NCI-H2081 (cell line): Measurements from ENCODE around the gene TCTN2.
A peak's percentile ranks its signal among the peaks of the same experiment; 100 is the strongest.

Experiments
- DNase-seq, 2 experiments: peaks; one replicate each; lab custom pipeline; 2025; lab: John Stamatoyannopoulos, UW

TCTN2 gene

DNA sequence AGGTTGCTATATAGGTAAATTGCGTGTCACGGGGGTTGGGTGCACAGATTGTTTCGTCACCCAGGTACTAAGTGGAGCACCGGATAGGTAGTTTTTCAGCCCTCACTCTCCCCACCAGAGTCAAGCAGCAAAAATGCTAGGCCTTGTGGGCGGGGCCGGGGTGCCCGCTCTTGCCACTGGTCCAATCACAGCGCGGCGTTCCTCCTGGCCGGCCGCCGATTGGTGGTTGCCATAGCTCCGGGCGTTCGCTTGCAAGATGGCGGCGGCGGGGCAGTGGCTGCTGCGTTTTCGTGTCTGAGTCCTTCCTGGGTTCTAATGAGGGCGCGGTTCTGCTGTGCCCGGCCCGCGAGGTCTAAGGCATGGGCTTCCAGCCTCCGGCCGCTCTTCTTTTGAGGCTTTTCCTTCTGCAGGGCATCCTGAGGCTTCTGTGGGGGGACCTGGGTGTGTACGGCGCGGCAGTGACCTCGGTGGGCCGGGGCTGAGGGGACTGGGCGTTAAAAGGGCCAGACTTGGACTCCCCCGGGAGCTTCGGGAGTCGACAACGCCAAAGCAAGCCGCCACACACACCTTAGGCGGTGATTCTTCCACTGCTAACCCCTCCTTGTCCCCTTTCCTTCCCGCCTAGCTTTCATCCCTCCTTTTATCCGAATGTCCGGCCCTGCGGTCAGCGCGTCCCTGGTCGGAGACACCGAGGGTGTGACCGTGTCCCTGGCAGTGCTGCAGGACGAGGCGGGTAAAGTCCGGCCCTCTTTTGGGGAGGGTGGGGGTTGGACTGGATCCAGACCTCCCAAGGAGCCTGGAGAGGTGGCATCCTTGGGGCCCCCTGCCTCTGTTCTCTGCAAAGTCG lies at the start of gene TCTN2:
TSS of gene TCTN2 (plus strand) at position 232 of the 847 bp plus-strand sequence. CDS start at position 360, 128 bp downstream.
- DNase-seq, result peak; percentile 88 to 93

DNA sequence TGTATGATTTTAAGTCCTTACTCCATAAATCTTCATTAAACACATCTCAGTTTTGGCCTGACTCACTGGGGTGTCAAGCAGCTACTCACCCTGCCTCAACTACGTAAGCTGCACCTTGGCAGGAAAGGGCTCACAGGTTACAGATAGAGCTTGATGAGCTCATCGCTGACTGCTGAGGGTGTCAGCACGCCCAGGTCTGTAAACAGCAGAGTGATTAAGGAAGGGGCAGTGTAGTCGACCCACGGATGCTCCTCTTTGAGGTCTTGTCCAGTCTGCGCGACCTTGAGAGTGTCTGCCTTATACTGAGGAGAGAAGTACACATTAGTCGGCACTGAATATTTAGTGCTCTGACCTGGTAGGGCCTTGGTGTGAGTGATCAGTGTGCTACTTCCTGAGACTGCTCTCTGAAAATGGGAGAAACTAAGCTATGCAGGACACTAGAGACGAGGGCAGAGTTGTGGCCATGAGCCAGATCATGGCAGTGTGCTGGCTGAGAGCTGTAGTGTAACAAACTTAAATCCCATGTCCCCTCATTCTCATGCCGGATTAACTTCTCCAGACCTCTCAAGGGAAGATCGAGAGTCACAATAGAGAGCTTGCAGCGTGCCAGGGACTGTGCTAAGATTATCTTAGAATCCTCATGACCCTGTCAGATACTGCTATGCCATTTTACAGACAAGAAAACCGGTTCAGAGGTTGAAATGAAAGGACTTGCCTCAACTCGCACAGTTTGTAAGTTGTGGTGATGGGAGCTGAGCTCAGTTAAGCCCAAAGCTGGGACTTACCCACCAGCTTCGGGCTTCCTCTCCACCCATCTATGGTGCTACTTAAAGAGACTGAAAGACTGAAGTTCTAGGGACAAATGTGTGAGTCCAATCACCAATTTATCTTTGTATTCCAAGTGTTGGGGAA lies 49.0 kb upstream of the TCTN2 start:
- no peak for DNase-seq

DNA sequence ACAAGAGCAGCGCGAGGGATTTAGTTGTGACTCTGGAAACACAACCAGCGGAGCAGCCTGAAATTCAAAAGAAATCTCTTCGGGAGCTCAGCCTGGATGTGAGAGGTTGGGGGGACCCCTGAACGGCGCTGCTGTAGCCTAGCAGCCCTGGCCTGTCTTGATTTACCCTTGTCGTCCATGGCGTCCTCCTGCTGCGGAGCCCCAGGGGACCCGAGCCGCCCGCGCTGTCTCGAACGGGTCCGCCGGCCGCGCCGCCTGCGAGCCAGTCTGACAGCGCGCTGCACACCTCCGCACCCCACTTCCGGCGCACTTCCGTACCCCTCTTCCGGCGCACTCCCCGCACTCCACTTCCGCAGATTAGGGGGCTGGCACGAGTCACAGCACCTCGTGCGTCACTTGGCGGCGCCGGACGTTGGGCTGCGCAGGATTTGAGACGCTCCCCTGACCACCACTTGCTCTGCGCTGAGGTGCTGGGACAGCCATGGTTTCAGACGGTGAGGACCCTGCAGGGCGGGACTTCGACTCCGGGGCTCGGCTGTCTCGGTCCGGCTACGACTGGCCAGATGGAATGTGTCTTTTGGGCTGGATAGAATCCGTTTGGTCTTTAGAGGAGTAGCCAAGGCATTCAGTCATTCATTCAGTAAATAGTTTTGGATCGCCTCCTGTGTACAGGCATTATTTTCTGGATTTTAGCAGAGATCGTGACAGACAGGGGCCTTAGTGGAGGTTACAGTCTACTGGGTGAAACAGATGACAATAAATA lies 37.4 kb upstream of the TCTN2 start, which contains the start of the genes EIF2B1 and GTF2H3:
TSS of gene EIF2B1 (minus strand) at position 308 of the 763 bp plus-strand sequence. CDS start at position 179, 129 bp downstream.
TSS of gene GTF2H3 (plus strand) at position 451 of the 763 bp plus-strand sequence. CDS start at position 482, 31 bp downstream.
- peak; percentile 96 to 97 for DNase-seq

DNA sequence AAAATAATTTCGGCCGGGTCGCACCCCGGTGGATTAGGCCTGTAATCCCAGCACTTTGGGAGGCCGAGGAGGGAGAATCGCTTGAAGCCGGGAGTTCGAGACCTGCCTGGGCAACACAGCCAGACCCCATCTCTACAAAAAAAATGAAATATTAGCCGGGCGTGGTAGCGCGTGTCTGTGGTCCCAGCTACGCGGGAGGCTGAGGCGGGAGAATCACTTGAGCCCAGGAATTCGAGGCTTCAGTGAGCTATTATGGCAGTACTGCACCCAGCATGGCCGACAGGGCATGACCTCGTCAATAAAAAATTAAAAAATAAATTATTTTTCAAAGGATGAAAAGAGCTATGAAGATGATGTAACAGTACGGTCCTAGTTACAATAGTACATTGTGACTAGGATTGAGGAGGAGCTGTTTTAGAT lies 36.8 kb upstream of the TCTN2 start:
- no peak for DNase-seq

DNA sequence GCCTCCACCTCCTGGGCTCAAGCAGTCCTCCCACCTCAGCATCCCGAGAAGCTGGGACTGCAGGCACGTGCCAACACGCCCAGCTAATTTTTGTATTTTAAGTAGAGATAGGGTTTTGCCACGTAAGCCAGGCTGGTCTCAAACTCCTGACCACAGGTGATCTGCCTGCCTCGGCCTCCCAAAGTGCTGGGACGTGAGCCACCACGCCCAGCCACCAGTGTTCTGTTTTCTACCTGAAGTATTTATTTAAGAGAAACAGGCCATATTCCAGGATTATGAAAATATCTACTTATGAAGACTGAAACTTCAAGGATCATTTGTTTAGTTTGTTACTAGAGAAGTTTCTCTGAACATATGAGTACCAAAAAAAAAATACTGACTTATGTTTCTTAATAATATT lies 27.0 kb upstream of the TCTN2 start:
- no peak for DNase-seq

DNA sequence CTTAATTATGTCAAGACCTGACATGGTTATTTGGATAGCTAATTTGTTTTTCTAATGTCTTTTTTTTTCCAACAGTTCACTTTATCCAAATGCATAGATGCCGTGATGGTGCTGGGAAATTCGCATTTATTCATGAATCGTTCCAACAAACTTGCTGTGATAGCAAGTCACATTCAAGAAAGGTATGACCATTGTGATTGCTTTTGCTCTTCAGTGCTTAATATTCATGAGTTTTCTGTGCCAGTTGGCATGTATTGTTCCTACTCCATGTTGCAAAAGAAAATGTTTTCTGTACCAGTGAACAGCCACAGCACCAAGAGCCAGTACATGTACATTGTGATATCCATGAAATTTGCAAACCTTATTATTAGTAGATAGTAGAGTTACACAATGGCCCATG lies 25.5 kb upstream of the TCTN2 start:
- DNase-seq, result no peak

DNA sequence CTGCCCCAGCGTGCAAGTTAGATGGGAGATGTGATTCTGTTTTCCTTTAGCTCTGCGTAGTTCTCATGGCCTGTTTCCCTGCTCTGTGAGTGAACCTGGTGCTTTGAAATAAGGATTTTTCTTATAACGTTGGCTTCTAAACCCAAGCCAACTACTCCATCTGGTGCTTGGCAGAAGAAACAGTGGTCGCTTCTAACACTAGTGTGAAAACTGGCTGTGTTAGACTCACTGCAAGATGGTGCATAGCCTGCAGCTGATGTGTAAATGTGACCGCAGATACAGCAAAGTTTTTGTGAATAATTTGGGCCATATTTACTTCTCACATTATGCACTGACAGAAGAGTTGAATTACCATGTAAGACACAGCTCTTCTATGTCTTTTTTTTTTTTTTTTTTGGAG lies 25.0 kb upstream of the TCTN2 start:
- no peak for DNase-seq

DNA sequence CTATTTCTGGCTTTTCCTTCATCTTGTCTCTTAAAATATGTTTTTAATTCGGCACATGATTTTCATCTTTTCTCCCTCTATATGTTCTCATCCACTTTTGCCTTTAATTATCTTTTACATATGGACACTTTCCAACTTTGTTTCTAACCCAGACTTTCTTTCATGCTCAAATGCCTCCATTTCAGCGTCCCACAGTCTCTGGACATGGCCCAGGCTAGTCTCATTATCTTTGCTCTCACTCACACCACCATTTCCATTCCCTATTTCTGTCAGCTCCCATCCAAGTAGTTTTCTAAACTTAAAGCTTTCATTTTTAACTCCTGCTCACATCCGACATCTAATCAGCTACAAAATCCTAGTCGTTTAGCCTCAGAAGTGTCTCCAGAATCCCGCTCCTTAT lies 22.5 kb upstream of the TCTN2 start:
- no peak for DNase-seq

DNA sequence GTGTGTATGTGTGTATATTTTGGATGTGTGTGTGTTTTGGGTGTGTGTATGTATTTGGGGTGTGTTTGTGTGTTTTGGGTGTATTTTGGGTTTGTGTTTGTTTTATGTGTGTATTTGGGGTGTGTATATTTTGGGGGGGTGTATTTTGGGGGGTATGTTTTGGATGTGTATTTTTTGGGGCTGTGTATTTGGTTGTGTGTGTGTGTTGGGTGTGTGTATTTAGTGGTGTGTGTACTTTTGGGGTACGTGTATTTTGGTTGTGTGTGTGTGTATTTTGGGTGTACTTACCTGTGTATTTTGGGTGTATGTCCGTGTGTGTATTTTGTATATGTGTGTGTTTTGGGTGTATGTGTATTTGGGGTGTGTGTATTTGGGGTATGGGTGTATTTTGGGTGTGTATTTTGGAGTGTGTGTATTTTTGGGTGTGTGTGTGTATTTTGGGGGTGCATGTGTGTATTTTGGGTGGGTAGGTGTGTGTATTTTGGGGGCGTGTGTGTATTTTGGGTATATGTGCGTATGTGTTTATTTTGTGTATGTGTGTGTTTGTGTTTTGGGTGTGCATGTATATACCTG lies 16.7 kb upstream of the TCTN2 start:
- no peak for DNase-seq

DNA sequence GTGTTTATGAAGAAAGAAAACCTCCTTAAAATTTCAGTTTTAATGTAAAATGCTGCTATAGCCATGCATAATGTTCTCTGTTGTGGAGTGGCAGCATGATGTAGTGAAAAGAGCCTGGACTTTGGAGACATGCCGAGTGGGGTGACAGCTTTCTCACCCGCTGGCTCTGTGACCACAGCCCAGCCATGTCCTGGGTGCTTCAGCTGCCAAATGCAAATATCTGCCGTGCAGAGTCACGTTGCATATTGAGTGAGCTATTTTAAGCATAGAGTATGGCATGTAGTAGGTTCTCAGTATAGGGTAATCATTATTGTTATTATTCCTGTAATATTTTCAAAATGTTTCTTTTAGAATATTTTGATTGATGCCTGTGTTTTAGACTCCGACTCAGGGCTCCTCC lies 15.5 kb upstream of the TCTN2 start:
- no peak for DNase-seq

DNA sequence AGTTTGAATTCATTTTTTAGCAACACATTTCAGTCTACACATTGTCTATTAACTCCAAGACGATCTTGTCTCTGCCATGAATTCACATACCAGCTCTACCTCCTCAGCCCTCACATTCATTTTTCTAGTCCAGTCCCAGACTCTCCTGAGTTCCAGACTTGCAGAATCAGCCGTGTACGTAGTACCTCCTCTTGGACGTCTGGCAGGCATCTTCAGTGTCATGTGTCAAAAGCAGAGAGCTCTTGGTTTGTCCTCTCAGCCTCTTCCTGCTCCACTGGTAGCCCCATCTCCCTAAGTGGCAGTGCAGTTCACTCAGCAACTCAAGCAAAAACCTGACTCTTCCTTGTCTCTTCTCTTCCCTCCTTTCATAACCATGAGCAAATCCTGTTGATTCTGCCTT lies 14.5 kb upstream of the TCTN2 start:
- no peak for DNase-seq

DNA sequence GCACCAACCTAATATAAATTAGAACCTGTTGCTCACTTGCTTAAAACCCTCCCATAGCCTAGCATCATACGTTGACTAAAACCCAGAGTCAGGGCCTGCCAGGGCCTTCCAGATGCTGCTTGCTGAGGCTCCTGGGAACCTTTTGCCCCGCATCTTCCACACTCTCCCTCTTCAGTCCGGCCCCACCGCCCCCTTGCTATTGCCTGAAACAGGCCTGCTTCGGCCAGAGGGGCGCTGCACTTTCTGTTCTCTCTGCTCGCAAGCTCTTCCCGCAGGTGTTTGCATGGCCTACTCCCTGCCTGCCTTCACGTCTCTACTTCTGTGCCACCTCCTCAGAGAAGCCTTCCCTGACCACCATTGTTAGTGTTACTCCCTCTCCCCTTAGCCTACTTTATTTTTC lies 13.7 kb upstream of the TCTN2 start:
- no peak for DNase-seq

DNA sequence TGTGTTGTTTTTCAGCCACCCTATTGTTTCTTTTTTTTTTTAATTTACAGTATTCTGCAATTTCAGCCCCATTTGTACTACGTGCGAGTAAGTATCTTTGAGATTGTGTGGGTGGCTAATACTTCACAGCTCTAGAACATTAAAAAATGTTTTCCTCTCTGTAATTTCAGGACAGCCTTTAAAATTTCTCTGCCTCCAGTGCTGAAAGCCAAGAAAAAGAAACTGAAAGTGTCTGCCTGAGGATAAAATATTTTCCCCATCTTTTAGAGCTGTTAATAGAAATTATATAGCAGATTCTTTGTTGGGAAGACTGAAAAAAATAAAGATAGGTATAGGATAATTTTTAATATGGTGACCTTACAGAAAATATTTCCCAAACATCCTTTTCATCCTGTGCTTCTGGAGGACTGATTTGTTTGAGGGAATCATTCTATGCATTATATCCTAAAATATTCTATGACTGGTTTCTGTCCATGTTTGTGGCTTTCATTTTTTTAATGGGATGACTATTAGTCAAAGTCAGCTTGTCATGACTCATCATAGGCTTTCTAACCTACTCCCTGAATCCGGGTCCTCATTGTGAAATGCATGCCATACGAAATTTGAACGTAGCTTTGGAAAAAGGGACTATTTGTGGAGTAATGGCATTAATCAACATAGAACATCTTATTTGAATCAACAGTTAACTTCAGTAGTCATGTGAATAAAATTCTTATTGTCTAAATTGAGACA lies 10.8 kb upstream of the TCTN2 start:
- no peak for DNase-seq

DNA sequence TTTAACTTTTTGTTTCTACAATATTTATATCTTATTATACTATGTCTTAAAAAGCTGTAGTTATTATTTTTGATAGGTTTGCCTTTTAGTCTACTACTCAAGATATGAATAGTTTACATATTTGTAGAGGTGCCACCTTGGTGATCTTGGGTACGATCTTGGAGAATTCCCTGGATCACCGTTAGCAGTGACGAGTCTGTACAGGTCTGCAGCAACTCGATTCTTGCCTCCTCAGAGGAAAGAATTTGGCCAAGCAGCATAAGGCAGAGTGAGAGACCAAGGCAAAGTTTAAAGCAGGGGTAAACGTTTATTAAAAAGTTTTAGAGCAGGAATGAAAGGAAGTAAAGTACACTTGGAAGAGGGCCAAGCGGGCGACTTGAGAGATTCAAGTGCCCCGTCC lies 3.1 kb upstream of the TCTN2 start:
- DNase-seq, result no peak

DNA sequence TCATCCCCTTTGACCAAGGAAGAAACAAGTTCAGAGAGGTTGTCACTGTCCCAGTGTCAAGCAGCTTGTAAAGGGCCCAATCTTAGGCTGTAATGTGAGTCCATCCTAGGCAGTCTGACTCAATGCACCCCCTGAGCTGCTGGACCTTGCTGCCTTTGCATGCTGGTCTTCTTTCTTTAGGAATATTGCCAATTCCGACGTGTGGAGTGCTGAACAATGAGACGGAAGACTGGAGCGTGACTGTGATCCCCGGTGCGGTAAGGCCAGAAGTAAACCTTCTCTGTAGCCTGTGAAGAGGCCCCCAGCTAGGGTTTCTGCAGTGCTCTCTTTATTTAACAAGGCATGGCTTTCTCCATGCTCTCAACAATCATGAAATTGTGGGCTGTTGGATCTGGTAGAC lies 963 bp downstream of the TCTN2 start:
- DNase-seq, result no peak

DNA sequence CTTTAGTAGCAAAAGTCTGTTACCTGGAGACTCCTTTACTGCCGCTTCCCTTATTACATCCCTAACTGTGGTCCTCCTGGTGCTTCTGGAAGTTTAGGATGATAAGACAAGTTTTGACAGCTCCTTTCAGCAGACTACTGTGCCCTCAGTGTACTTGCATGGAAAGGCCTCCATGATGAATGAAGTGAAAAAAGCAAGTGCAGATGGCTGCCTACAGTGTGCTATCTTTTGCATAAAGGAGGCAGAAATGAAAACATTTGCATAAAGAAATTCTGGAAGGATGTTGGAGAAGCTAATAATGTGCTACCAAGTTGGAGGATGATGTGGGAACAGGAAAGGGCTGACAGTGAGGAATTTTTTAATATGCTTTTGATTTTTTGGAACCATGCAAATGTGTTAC lies 4.5 kb downstream of the TCTN2 start:
- no peak for DNase-seq

DNA sequence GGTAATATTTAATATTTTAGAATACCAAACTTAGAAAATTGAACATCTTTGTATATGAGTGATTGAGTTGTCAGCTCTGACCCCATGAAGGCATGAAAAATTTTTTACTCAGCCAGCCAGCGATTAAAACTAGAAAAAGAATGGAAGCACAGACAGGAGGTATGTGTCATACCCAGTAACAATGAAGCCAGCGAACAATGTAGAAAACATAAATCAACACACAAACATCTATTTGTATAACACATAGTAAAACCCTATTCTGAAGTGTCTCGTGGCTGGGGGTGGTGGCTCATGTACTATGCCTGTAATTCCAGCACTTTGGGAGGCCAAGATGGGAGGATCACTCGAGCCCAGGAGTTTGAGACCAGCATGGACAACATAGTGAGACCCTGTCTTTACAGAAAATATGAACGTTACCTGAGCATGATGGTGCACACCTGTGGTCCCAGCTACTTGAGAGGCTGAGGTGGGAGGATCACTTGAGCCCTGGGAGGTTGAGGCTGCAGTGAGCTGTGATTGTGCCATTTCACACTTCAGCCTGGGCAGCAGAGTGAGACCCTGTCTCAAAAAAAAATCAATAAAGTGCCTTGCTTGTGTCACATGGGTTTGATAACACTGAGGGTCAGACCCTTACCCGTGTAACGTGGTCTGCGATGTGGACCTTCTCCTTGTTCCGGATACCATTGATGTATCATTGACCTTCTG lies 5.9 kb downstream of the TCTN2 start:
- DNase-seq, result no peak

DNA sequence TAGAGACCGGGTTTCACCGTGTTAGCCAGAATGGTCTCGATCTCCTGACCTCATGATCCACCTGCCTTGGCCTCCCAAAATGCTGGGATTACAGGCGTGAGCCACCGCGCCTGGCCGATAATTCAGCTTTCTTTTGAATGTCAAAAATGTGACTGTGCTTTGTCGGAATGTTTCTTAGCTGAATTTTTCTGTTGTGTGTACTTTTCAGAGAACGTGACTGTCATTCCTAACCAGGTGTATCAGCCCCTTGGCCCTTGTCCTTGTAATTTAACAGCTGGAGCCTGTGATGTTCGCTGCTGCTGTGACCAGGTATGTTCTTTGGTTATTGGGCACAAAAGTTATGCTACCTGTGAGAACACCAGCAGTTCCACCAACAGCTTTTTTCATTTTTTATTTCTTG lies 8.1 kb downstream of the TCTN2 start:
- no peak for DNase-seq

DNA sequence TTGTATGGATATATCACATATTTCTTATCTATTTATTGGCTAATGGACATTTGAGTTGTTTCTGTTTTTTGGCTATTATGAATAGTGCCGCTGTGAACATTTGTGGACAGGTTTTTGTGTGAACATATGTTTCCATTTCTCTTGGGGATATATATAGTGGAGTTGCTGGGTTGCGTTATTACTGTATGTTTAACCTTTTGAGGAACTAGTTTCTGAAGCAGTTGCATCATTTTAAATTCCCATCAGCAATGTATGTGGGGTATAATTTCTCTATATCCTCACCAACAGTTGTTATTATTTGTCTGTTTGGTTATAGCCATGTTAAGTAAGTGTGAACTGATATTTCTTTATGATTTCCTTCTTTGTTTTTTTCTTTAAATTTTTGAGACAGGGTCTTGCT lies 10.7 kb downstream of the TCTN2 start:
- no peak for DNase-seq

DNA sequence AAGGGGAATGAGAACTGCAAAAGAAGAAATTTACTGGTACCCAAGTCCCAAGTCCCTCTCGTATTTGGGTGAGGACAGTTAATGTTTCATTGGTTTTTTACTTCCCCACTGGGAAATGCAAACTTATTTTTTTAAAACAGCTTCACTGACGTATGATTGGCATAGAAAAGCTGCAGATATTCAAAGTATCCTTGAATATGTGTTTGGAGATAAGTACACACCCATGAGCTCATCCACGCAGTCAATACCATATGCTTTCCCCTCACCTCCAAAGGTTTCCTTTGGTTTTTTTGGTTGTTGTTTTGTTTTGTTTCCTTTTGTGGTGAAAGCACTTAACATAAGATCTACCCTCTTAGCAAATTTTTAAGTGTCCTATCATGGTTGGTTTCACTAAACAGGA lies 13.1 kb downstream of the TCTN2 start:
- DNase-seq, result no peak
